Measurements from ENCODE around the gene SULT2A1.
A peak's percentile ranks its signal among the peaks of the same experiment; 100 is the strongest.
"Not testable (repeated sequence)": the region's sequence is repeated elsewhere in the genome, so short reads cannot be mapped to it uniquely, and the experiment has no call there.

Gene SULT2A1

GRCh38 chr19:47882890-47883289 is 3.2 kb downstream of the SULT2A1 start:
- TF ChIP-seq CTCF (conservative IDR thresholded peaks at IDR 0.05; ENCODE audit: low read length) = no peak
- no peak for DNase-seq (ENCODE audit: low read depth)
- no peak overlapping the region for H3K4me3 ChIP-seq (ENCODE audit: low read length)

- no peak for TF ChIP-seq CTCF (conservative IDR thresholded peaks at IDR 0.05; ENCODE audit: low read length)
- no peak for DNase-seq (ENCODE audit: low read depth)
- no peak overlapping the region for H3K4me3 ChIP-seq (ENCODE audit: low read length)
Observed at GRCh38 chr19:47881757-47882156, 4.4 kb downstream of the SULT2A1 start.

GRCh38 chr19:47879385-47879784 is 6.7 kb downstream of the SULT2A1 start:
- H3K4me3 ChIP-seq (ENCODE audit: low read length); DNase-seq (ENCODE audit: low read depth): not testable (repeated sequence)

GRCh38 chr19:47878906-47879305 is 7.2 kb downstream of the SULT2A1 start:
- DNase-seq (ENCODE audit: low read depth) = no peak
- H3K4me3 ChIP-seq (ENCODE audit: low read length) = no peak overlapping the region
- no peak for TF ChIP-seq CTCF (conservative IDR thresholded peaks at IDR 0.05; ENCODE audit: low read length)

- no peak for DNase-seq (ENCODE audit: low read depth)
- TF ChIP-seq CTCF (conservative IDR thresholded peaks at IDR 0.05; ENCODE audit: low read length) = no peak
- no peak overlapping the region for H3K4me3 ChIP-seq (ENCODE audit: low read length)
Observed at GRCh38 chr19:47865166-47865565, 20.9 kb downstream of the SULT2A1 start.

- H3K4me3 ChIP-seq (ENCODE audit: low read length) = no peak overlapping the region
- DNase-seq (ENCODE audit: low read depth) = peak; percentile 56
- TF ChIP-seq CTCF (conservative IDR thresholded peaks at IDR 0.05; ENCODE audit: low read length) = peak; percentile 89
Observed at GRCh38 chr19:47863514-47863936, 22.6 kb downstream of the SULT2A1 start.

GRCh38 chr19:47861630-47862029 is 24.5 kb downstream of the SULT2A1 start:
- TF ChIP-seq CTCF (conservative IDR thresholded peaks at IDR 0.05; ENCODE audit: low read length) = no peak
- DNase-seq (ENCODE audit: low read depth) = no peak

More at GRCh38 chr19:47861630-47862029, 24.5 kb downstream of the SULT2A1 start:
- H3K4me3 ChIP-seq (ENCODE audit: low read length) = no peak overlapping the region

All from AG10803 (cell line).